Measurements from ENCODE around the gene RNF144A.

RNF144A gene

GRCh38 chr2:6916736-6917070, 509 bp upstream of the RNF144A start:
- DNase-seq (ENCODE audit: low spot score): no peak
- TF ChIP-seq CTCF (IDR thresholded peaks at IDR 0.05; ENCODE audit: extremely low read depth, missing control alignments): no peak

- no peak for TF ChIP-seq CTCF (IDR thresholded peaks at IDR 0.05; ENCODE audit: extremely low read depth, missing control alignments)
- DNase-seq (ENCODE audit: low spot score): no peak
Measured at GRCh38 chr2:6917761-6918421, 679 bp downstream of the RNF144A start.

- no peak for DNase-seq (ENCODE audit: low spot score)
- TF ChIP-seq CTCF (IDR thresholded peaks at IDR 0.05; ENCODE audit: extremely low read depth, missing control alignments): no peak
Measured at GRCh38 chr2:6919901-6920742, 2.9 kb downstream of the RNF144A start.

GRCh38 chr2:6920743-6921064, 3.5 kb downstream of the RNF144A start:
- no peak for DNase-seq (ENCODE audit: low spot score)
- no peak for TF ChIP-seq CTCF (IDR thresholded peaks at IDR 0.05; ENCODE audit: extremely low read depth, missing control alignments)

- TF ChIP-seq CTCF (IDR thresholded peaks at IDR 0.05; ENCODE audit: extremely low read depth, missing control alignments): no peak
- DNase-seq (ENCODE audit: low spot score): no peak
Measured at GRCh38 chr2:6921321-6921922, 4.2 kb downstream of the RNF144A start.

GRCh38 chr2:6922201-6922656, 5.0 kb downstream of the RNF144A start:
- no peak for DNase-seq (ENCODE audit: low spot score)

More at GRCh38 chr2:6922201-6922656, 5.0 kb downstream of the RNF144A start:
- TF ChIP-seq CTCF (IDR thresholded peaks at IDR 0.05; ENCODE audit: extremely low read depth, missing control alignments): no peak

Measured in GM20000 (cell line).